ENCODE data around the gene HOXB3.

DNA sequence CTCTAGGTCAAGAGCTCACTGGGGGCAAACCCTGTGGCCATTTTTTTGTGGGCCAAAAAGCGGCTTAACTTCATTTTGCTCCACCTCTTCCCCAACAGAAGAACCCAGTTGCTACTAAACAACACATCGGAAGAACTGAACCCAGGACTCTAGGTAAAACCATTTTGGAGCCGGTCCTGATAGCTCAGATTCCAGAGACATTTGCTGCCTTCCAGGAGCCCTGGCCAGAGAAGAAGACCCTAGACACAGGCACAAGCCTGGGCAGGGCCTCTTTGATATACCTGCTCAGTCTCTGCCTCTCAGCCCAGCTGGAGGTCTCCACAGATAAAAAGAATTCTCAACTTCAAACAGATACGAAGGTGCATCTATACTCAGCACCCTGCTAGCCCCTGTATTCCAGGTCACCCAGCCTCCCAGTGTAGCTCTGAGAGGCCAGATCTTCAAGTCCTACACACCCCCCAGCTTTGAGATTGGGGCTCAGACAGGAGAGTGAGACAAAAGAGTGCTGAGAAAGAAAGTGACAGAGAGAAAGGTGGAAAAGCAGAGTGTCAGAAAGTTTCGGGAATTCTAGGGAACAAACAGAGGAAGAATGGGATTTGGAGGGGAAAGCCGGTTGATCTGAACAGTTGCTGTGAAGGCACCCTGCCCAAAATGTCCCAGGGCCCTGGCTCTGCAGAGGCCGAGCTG, 42.7 kb upstream of the HOXB3 start:
- no peak for TF ChIP-seq CTCF (IDR thresholded peaks at IDR 0.05)
- TF ChIP-seq POLR2A (IDR thresholded peaks at IDR 0.05) = no peak
